ENCODE data around the gene NMNAT2. TPM values are rescaled to one million over a fixed set of nuclear protein-coding genes. Genes with fewer than 3 reads are reported as not detected.

NMNAT2 gene
- total and polyA plus RNA-seq, 2 experiments from 2014 or later: 3.6 to 10.0 TPM

- Mint-ChIP-seq H3K4me1 (peaks cover 35% of the 10 kb centered on the region), H3K36me3 (ENCODE audit: low read depth) (peaks cover 4% of the 10 kb centered on the region; the same call in 1 of the 3 replicates), H3K4me3 (no peak overlapping the region), H3K9me3 (peaks cover 3% of the 10 kb centered on the region; the same call in 2 of the 3 replicates), H3K27ac (no peak overlapping the region; the same call in 1 of the 2 replicates), H3K27me3 (ENCODE audit: insufficient read depth, low read depth, poor library complexity) (peaks cover 13% of the 10 kb centered on the region)
- Histone ChIP-seq H3F3A (replicated peaks; ENCODE audit: low read depth) (no peaks in the 10 kb centered on the region), H3K27me3 (ENCODE audit: insufficient read depth) (no peaks in the 10 kb centered on the region), H4K20me1 (replicated peaks; ENCODE audit: insufficient read depth) (no peaks in the 10 kb centered on the region), H2AFZ (0 out of 2 replicates have a peak overlapping the region, but pooled peaks have one; percentile 25), H3K36me3 (ENCODE audit: insufficient read depth) (no peaks in the 10 kb centered on the region), H3K79me2 (replicated peaks; ENCODE audit: insufficient read depth) (no peaks in the 10 kb centered on the region), H3K4me3 (no peak overlapping the region), H3K9me2 (ENCODE audit: insufficient read depth) (0 out of 2 replicates have a peak, but pooled peaks cover 4% of the 10 kb centered on the region), H3K27ac (ENCODE audit: low read depth) (no peak overlapping the region), H3K4me1 (ENCODE audit: insufficient read depth) (peaks cover 27% of the 10 kb centered on the region), H3K4me2 (no peak overlapping the region)
- TF ChIP-seq STAT1 (IDR thresholded peaks at IDR 0.05; ENCODE audit: unreplicated experiment) (no peak), POLR2AphosphoS5 (IDR thresholded peaks at IDR 0.05; ENCODE audit: low read depth) (no peak), JUNB (IDR thresholded peaks at IDR 0.05; ENCODE audit: unreplicated experiment) (no peak), ZNF114 (CRISPR knock-in tag; IDR thresholded peaks at IDR 0.05) (no peak), CREB1 (CRISPR knock-in tag; IDR thresholded peaks at IDR 0.05; ENCODE audit: low read depth) (no peak), EZH2 (IDR thresholded peaks at IDR 0.05; ENCODE audit: low read depth, unreplicated experiment) (no peak), ZNF331 (CRISPR knock-in tag; IDR thresholded peaks at IDR 0.05; ENCODE audit: low read depth) (no peak), CTCF (conservative IDR thresholded peaks at IDR 0.05; ENCODE audit: low read depth in 2 of 2) (no peak), NANOG (IDR thresholded peaks at IDR 0.05; ENCODE audit: borderline replicate concordance) (no peak), EZH2phosphoT487 (IDR thresholded peaks at IDR 0.05; ENCODE audit: unreplicated experiment) (no peak), ZNF462 (CRISPR knock-in tag; IDR thresholded peaks at IDR 0.05) (no peak), REST (IDR thresholded peaks at IDR 0.05; ENCODE audit: unreplicated experiment) (no peak)
- no peak for ATAC-seq
- no peak for DNase-seq (ENCODE audit: low spot score)
These were observed 45.4 kb upstream of the NMNAT2 start for GRCh38 chr1:183463566-183463965.
